ENCODE measurements around the gene DNAJB9. TPM values are rescaled to one million over a fixed set of nuclear protein-coding genes. Genes with fewer than 3 reads are reported as not detected.
A peak's percentile ranks its signal among the peaks of the same experiment; 100 is the strongest.

DNAJB9 gene
- total and polyA plus RNA-seq, 2 experiments from 2014 or later = 7.3 to 16.0 TPM

- TF ChIP-seq ZNF462 (CRISPR knock-in tag; IDR thresholded peaks at IDR 0.05) = no peak
These were observed 30.7 kb downstream of the DNAJB9 start (continued) for GRCh38 chr7:108600399-108600798.

- Mint-ChIP-seq H3K27ac (no peak overlapping the region; the same call in 1 of the 2 replicates), H3K9me3 (no peaks in the 10 kb centered on the region), H3K27me3 (ENCODE audit: insufficient read depth, low read depth, poor library complexity) (no peaks in the 10 kb centered on the region), H3K36me3 (ENCODE audit: low read depth) (no peaks in the 10 kb centered on the region), H3K4me3 (no peak overlapping the region), H3K4me1 (peaks cover 19% of the 10 kb centered on the region)
- Histone ChIP-seq H3K79me2 (replicated peaks; ENCODE audit: insufficient read depth) (no peaks in the 10 kb centered on the region), H3K36me3 (ENCODE audit: insufficient read depth) (no peaks in the 10 kb centered on the region), H3F3A (replicated peaks; ENCODE audit: low read depth) (no peaks in the 10 kb centered on the region), H3K4me1 (ENCODE audit: insufficient read depth) (peaks cover 11% of the 10 kb centered on the region), H4K20me1 (replicated peaks; ENCODE audit: insufficient read depth) (no peaks in the 10 kb centered on the region), H3K9me2 (ENCODE audit: insufficient read depth) (no peaks in the 10 kb centered on the region), H3K27ac (ENCODE audit: low read depth) (no peak overlapping the region), H3K27me3 (ENCODE audit: insufficient read depth) (no peaks in the 10 kb centered on the region), H3K4me2 (no peak overlapping the region), H3K4me3 (no peak overlapping the region), H2AFZ (peak overlapping the region; percentile 29; the same call in 1 of the 2 replicates)
- no peak for DNase-seq (ENCODE audit: low spot score)
- TF ChIP-seq REST (IDR thresholded peaks at IDR 0.05; ENCODE audit: unreplicated experiment) (no peak), POLR2AphosphoS5 (IDR thresholded peaks at IDR 0.05; ENCODE audit: low read depth) (no peak), JUNB (IDR thresholded peaks at IDR 0.05; ENCODE audit: unreplicated experiment) (no peak), NANOG (IDR thresholded peaks at IDR 0.05; ENCODE audit: borderline replicate concordance) (no peak), STAT1 (IDR thresholded peaks at IDR 0.05; ENCODE audit: unreplicated experiment) (no peak), ETS1 (IDR thresholded peaks at IDR 0.05) (no peak)
- ATAC-seq = no peak
These were observed 34.1 kb downstream of the DNAJB9 start for GRCh38 chr7:108603656-108604306.
